ENCODE results near the gene SOX2. TPM values are rescaled to one million over a fixed set of nuclear protein-coding genes. Genes with fewer than 3 reads are reported as not detected.

SOX2 gene
- total RNA-seq, 4 donors from 2014 or later, result 21.3 to 54.8 (median 43.5) TPM

GRCh38 chr3:181690769-181691168, 21.0 kb upstream of the SOX2 start:
- Histone ChIP-seq H3K4me3 (no peak overlapping the region), H3K27me3 (peaks cover 0 to 11% (median 0%) of the 10 kb centered on the region in 4 donors), H3K4me1 (peaks cover 0 to 8% (median 8%) of the 10 kb centered on the region in 3 donors), H3K27ac (no peak overlapping the region), H3K9me3 (no peaks in the 10 kb centered on the region), H3K36me3 (no peaks in the 10 kb centered on the region)
- intact Hi-C loops (cut with DNase I), result no loop called here
- 69 to 81% methylated on average over 2 of the region's 2 CpGs for WGBS, 2 donors
- DNase-seq, result no peak
- TF ChIP-seq CTCF (IDR thresholded peaks at IDR 0.05), result no peak

GRCh38 chr3:181691901-181692300, 19.8 kb upstream of the SOX2 start:
- intact Hi-C loops (cut with DNase I), result no loop called here
- Histone ChIP-seq H3K27ac (no peak overlapping the region), H3K9me3 (no peaks in the 10 kb centered on the region), H3K27me3 (peaks cover 0 to 23% (median 0%) of the 10 kb centered on the region in 4 donors), H3K4me1 (peaks cover 6 to 17% (median 13%) of the 10 kb centered on the region in 3 donors), H3K4me3 (no peak overlapping the region), H3K36me3 (no peaks in the 10 kb centered on the region)
- no peak for DNase-seq
- TF ChIP-seq CTCF (IDR thresholded peaks at IDR 0.05), result no peak
- TF ChIP-seq POLR2A (IDR thresholded peaks at IDR 0.05), result no peak
- 69 to 73% methylated on average over 2 of the region's 2 CpGs for WGBS, 2 donors

DNA sequence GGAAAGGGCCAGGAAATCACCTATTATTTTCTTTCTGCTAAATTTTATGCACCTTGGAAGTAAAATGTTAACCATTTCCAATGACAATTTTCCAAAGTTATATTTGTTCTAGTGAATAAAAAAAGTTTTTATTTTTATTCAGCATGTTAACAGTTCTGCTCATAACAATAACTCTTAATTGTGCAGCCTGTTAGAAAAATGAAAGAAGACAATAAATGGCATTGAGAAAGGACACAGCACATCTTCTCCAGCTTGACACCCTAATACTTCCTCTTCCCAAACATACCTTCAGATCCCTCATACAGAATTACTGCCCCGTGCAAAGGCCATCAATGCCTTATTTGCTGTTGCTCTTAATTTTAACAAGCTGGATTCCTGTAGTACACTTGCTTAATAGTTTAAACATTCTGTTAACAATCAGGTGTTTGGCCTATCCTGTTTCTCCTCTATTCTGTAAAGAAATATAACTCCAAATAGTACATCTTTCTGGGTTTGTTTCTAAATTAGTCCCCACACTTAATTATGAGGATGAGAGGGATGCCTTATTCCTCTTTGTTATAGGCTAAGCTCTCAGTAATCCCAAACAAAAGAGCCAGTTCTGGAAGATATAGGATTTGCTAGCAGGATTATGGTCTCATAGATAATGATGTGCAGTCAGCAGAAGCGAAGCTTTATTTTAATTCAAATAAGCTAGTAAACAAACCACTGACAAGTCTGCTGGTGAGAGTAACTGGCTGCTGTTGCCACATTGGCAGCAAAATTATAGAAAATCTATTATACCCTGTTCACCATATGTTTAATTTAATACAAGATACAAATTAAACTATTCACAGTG, 19.2 kb upstream of the SOX2 start:
- Histone ChIP-seq H3K9me3 (no peaks in the 10 kb centered on the region), H3K27me3 (peaks cover 0 to 29% (median 0%) of the 10 kb centered on the region in 4 donors), H3K36me3 (no peaks in the 10 kb centered on the region), H3K27ac (no peak overlapping the region), H3K4me1 (peaks cover 6 to 17% (median 13%) of the 10 kb centered on the region in 3 donors), H3K4me3 (no peak overlapping the region)
- WGBS, 2 donors, result 49 to 54% methylated on average over 2 of the region's 2 CpGs
- DNase-seq, result no peak
- no peak for TF ChIP-seq POLR2A (IDR thresholded peaks at IDR 0.05)
- no peak for TF ChIP-seq CTCF (IDR thresholded peaks at IDR 0.05)
- intact Hi-C loops (cut with DNase I), result no loop called here

- no peaks in the 10 kb centered on the region for H3K36me3 ChIP-seq
- intact Hi-C loops (cut with DNase I), result no loop called here
- peaks cover 6 to 17% (median 13%) of the 10 kb centered on the region in 3 donors for H3K4me1 ChIP-seq
- DNase-seq, result no peak
- 67 to 100% methylated on average over 1 of the region's 1 CpG for WGBS, 2 donors
- H3K27me3 ChIP-seq, result peaks cover 0 to 37% (median 0%) of the 10 kb centered on the region in 4 donors
- TF ChIP-seq POLR2A (IDR thresholded peaks at IDR 0.05) (no peak), CTCF (IDR thresholded peaks at IDR 0.05) (no peak)
- no peak overlapping the region for H3K4me3 ChIP-seq
- H3K9me3 ChIP-seq, result no peaks in the 10 kb centered on the region
- H3K27ac ChIP-seq, result no peak overlapping the region
Measured at GRCh38 chr3:181693280-181693679, 18.4 kb upstream of the SOX2 start.

All from esophagus squamous epithelium (tissue), 5 donors.